CD4-positive, alpha-beta memory T cell (primary cell): ENCODE measurements around the gene KDM1A. TPM values are rescaled to one million over a fixed set of nuclear protein-coding genes. Genes with fewer than 3 reads are reported as not detected.
A peak's percentile ranks its signal among the peaks of the same experiment; 100 is the strongest.
"Not testable (repeated sequence)": the region's sequence is repeated elsewhere in the genome, so short reads cannot be mapped to it uniquely, and the experiment has no call there.

Experiments
- CTCF ChIA-PET: fragments of 350-600 bp; sonication (Branson Sonifier 250); formaldehyde crosslinking; loops from one replicate; lab custom pipeline; 2021; ENCODE audit warnings: inconsistent platforms; ENCODE audit not compliant: partially characterized antibody; lab: Charles Lee
- POLR2A ChIA-PET: fragments of 350-600 bp; sonication (Branson Sonifier 250); formaldehyde crosslinking; loops from one replicate; lab custom pipeline; 2021; ENCODE audit not compliant: partially characterized antibody; lab: Charles Lee
- DNase-seq, 5 donors: peaks; one replicate each; pipeline versions ENCODE4 v3.0.0 to v3.0.0-alpha.2; 2020 to 2022; ENCODE audit warnings: mixed read lengths in 1 of 5
- H3K27ac ChIP-seq: one replicate; pipeline ENCODE4 v1.7.0; 2013; ENCODE audit warnings: low read depth, low read length
- H3K27me3 ChIP-seq: 2 replicates; pipeline ENCODE4 v1.7.0; 2013; ENCODE audit warnings: mild to moderate bottlenecking, low read length, moderate library complexity; ENCODE audit not compliant: insufficient read depth
- H3K36me3 ChIP-seq: 2 replicates; pipeline ENCODE4 v1.7.0; 2013; ENCODE audit warnings: mild to moderate bottlenecking, low read length, moderate library complexity; ENCODE audit not compliant: insufficient read depth
- H3K4me1 ChIP-seq: 2 replicates; pipeline ENCODE4 v1.7.0; 2013; ENCODE audit warnings: mild to moderate bottlenecking, low read length, moderate library complexity; ENCODE audit not compliant: insufficient read depth
- H3K4me3 ChIP-seq, 2 donors: one replicate each; pipeline ENCODE4 v1.7.0; 2013; ENCODE audit warnings: low read length in 2 of 2, mild to moderate bottlenecking in 1 of 2
- H3K9me3 ChIP-seq, 2 donors: one replicate each; pipeline ENCODE4 v1.7.0; 2013; ENCODE audit warnings: low read length in 2 of 2, control low read depth in 1 of 2; ENCODE audit not compliant: control insufficient read depth in 1 of 2
- H3K27ac Mint-ChIP-seq, 7 donors: one replicate each; pipeline ENCODE4 v1.8.0; 2020 to 2021; ENCODE audit warnings: mixed read lengths in 7 of 7, mild to moderate bottlenecking in 6 of 7, inconsistent platforms in 3 of 7, moderate library complexity in 3 of 7
- H3K27me3 Mint-ChIP-seq, 2 donors: one replicate each; pipeline ENCODE4 v1.8.0; 2020 to 2021; ENCODE audit warnings: mixed read lengths in 2 of 2
- H3K36me3 Mint-ChIP-seq, 2 donors: one replicate each; pipeline ENCODE4 v1.8.0; 2020 to 2021; ENCODE audit warnings: mixed read lengths in 2 of 2, inconsistent platforms in 1 of 2, mild to moderate bottlenecking in 1 of 2
- H3K4me1 Mint-ChIP-seq, 4 donors: one replicate each; pipeline ENCODE4 v1.8.0; 2020 to 2021; ENCODE audit warnings: mixed read lengths in 4 of 4, mild to moderate bottlenecking in 1 of 4
- H3K4me3 Mint-ChIP-seq, 8 donors: one replicate each; pipeline ENCODE4 v1.8.0; 2020 to 2021; ENCODE audit warnings: mixed read lengths in 8 of 8, mild to moderate bottlenecking in 7 of 8, moderate library complexity in 6 of 8, inconsistent platforms in 3 of 8
- H3K9me3 Mint-ChIP-seq, 8 donors: one replicate each; pipeline ENCODE4 v1.8.0; 2020 to 2021; ENCODE audit warnings: mixed read lengths in 8 of 8, mild to moderate bottlenecking in 5 of 8, inconsistent platforms in 3 of 8, moderate library complexity in 1 of 8
- intact Hi-C: fragments of 100-400 bp; cut with micrococcal nuclease; formaldehyde crosslinking; loops from one replicate; pipeline ENCODE4 v1.15.1; 2023
- polyA plus RNA-seq, 2 donors: library from polyadenylated mRNA; unstranded; fragments of 300-500 nt; fragmentation: Illumina TruSeq; gene quantifications; one replicate each; pipeline ENCODE4 v1.2.3, GENCODE V29; 2021
- total RNA-seq, 2 experiments: library from RNA; stranded (reverse); gene quantifications; one replicate each; pipeline ENCODE4 v1.2.3, GENCODE V29; 2021

Gene KDM1A
- total and polyA plus RNA-seq, 4 experiments from 2014 or later, result 39.6 to 47.2 (median 43.2) TPM

DNA sequence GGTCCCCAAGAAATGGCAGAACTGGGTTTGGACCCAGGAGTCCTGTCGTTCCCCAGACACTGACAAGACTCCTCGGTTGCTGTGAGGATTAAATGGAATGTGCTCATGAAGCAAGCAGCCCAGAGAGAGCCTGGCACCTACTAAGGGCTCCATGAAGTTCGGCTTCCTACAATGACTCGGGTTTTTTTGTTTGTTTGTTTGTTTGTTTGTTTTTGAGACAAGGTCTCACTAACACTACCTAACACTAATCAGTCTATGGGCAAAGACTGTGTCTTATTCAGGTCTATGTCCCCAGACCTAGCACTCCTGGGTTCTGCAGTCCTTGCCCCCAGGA is 43.2 kb upstream of the KDM1A start:
- Mint-ChIP-seq H3K27ac (no peak overlapping the region), H3K4me3 (no peak overlapping the region)
- H3K27me3 ChIP-seq, result peaks cover 23% of the 10 kb centered on the region

DNA sequence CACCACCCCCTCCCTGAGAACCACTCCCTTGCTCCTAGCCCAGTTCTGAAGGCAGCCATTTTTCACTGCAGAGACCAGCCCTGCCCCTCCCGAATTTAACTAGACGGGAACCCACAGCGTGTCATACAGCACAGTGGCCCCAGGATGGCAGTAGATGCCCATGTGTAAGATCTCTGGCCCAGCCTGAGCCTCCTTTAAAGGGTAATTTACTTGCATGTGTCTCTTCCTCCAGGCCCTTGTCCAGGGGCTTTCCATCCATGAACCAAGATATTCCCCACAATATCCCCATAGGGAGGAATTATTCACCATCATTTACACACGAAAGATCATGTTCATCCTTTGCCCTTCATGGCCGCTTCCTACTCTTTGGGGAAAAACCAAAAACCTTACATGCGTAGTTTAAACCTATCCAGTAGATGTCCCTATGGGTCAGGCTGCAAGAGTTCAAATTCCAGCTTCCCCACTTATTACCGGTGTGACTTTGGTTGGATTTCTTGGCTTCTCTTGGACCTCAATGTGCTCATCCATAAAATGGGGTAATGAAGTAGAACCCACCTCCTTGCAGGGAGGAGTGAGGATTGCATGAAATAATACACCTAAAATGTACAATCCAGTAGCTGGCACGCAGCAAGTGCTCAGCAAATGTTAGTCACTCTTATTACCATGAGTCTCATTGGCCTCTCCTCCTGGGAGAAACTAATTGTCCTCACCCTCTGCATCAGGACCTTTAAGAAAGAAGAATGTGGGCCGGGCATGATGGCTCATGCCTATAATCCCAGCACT is 42.6 kb upstream of the KDM1A start:
- H3K4me1 ChIP-seq, result no peaks in the 10 kb centered on the region
- peaks cover 16 to 23% of the 10 kb centered on the region in 2 donors for H3K27me3 Mint-ChIP-seq
- no peaks in the 10 kb centered on the region for H3K36me3 ChIP-seq
- no peak overlapping the region for H3K27ac Mint-ChIP-seq
- CTCF ChIA-PET, result interaction anchor here (1.1 kb wide), 1 partner anchor 122 kb away, joined by 3 read pairs; no protein-coding TSS in a partner anchor
- peak; percentile 32 to 44 (median 33) for DNase-seq
- H3K4me3 ChIP-seq, result no peak overlapping the region
- no peaks in the 10 kb centered on the region for H3K9me3 Mint-ChIP-seq
- intact Hi-C loops, result no loop called here
- H3K36me3 Mint-ChIP-seq, result no peaks in the 10 kb centered on the region
- no peak overlapping the region for H3K27ac ChIP-seq
- no peak overlapping the region for H3K4me3 Mint-ChIP-seq
- H3K9me3 ChIP-seq, result no peaks in the 10 kb centered on the region
- peaks cover 18% of the 10 kb centered on the region for H3K27me3 ChIP-seq
- H3K4me1 Mint-ChIP-seq, result no peaks in the 10 kb centered on the region
- POLR2A ChIA-PET, result no interaction called here

More for the DNA sequence above, 43.2 kb upstream of the KDM1A start:
- no peaks in the 10 kb centered on the region for H3K9me3 Mint-ChIP-seq
- H3K27me3 Mint-ChIP-seq, result peaks cover 22 to 28% of the 10 kb centered on the region in 2 donors
- Histone ChIP-seq H3K4me1 (no peaks in the 10 kb centered on the region), H3K4me3 (no peak overlapping the region), H3K9me3 (no peaks in the 10 kb centered on the region), H3K36me3 (no peaks in the 10 kb centered on the region), H3K27ac (no peak overlapping the region)
- no peak for DNase-seq
- intact Hi-C loops, result no loop called here
- H3K36me3 Mint-ChIP-seq, result no peaks in the 10 kb centered on the region
- H3K4me1 Mint-ChIP-seq, result no peaks in the 10 kb centered on the region
- POLR2A ChIA-PET, result no interaction called here
- CTCF ChIA-PET, result interaction anchor here (1.1 kb wide), 1 partner anchor 123 kb away, joined by 3 read pairs; no protein-coding TSS in a partner anchor

DNA sequence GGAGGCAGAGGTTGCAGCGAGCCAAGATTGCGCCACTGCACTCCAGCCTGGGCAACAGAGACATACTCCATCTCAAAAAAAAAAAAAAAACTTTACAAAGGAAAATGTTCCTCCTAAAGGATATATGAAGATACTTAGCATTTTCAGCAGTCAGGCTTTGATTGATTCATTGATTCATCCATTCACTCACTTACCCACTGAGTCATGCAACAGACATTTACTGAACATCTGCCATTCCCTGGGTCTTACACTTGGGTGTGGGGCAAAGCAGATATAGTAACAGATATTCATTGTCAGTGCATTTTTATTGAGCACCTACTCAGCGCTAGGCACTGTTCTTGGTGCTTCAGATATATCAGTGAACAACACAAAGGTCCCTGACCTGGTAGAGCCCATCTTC is 41.0 kb upstream of the KDM1A start:
- no peaks in the 10 kb centered on the region for H3K9me3 Mint-ChIP-seq
- ChIA-PET POLR2A (no interaction called here), CTCF (interaction anchor here (1.7 kb wide), 1 partner anchor 206 kb away, joined by 5 read pairs; no protein-coding TSS in a partner anchor)
- intact Hi-C loops, result no loop called here
- no peak for DNase-seq
- no peaks in the 10 kb centered on the region for H3K36me3 Mint-ChIP-seq
- no peaks in the 10 kb centered on the region for H3K36me3 ChIP-seq
- H3K4me1 Mint-ChIP-seq, result no peaks in the 10 kb centered on the region
- no peak overlapping the region for H3K4me3 ChIP-seq
- no peaks in the 10 kb centered on the region for H3K4me1 ChIP-seq
- peaks cover 16 to 17% of the 10 kb centered on the region in 2 donors for H3K27me3 Mint-ChIP-seq
- H3K9me3 ChIP-seq, result no peaks in the 10 kb centered on the region
- peaks cover 9% of the 10 kb centered on the region for H3K27me3 ChIP-seq
- no peak overlapping the region for H3K27ac ChIP-seq
- H3K27ac Mint-ChIP-seq, result no peak overlapping the region
- H3K4me3 Mint-ChIP-seq, result no peak overlapping the region

DNA sequence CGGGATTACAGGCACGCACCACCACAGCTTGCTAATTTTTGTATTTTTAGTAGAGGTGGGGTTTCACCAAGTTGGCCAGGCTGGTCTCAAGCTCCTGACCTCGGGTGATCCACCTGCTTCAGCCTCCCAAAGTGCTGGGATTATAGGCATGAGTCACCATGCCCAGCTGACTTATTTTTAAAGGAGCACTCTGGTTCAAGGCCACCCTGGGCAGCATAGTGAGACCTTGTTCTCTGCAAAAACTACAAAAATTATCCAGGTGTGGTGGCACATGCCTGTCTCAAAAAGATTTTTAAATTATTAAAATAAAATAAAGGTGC is 38.8 kb upstream of the KDM1A start:
- peaks cover 16% of the 10 kb centered on the region in 2 donors for H3K27me3 Mint-ChIP-seq
- POLR2A ChIA-PET, H3K4me3 Mint-ChIP-seq, H3K4me1 ChIP-seq, H3K9me3 ChIP-seq, H3K36me3 ChIP-seq, intact Hi-C loops, H3K36me3 Mint-ChIP-seq, CTCF ChIA-PET, H3K4me3 ChIP-seq, H3K27ac Mint-ChIP-seq, H3K27ac ChIP-seq, DNase-seq, H3K27me3 ChIP-seq, H3K9me3 Mint-ChIP-seq, H3K4me1 Mint-ChIP-seq: not testable (repeated sequence)

DNA sequence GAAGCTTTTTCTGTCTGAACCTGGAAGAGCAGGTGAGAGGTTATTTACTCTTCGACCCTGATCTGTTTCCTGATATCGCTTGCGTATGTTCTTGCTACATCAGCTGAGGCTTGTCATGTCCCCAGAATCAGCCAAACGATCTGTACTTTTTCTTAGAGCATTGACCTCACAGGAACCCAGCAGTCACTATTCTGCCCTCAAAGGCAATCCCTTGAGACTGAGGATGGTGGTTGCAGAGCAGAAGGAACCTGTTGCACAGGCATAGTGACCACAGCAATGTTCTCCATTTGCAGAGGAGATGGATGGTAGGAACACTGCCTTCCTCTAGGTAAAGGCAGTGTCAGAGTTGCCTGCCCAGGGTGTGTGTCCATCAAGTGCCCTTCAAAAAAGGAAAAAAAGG is 35.3 kb upstream of the KDM1A start:
- no peak overlapping the region for H3K27ac ChIP-seq
- Mint-ChIP-seq H3K27ac (no peak overlapping the region), H3K9me3 (no peaks in the 10 kb centered on the region), H3K36me3 (no peaks in the 10 kb centered on the region), H3K4me1 (no peaks in the 10 kb centered on the region), H3K4me3 (no peak overlapping the region), H3K27me3 (peaks cover 7 to 8% of the 10 kb centered on the region in 2 donors)
- H3K27me3 ChIP-seq, result no peaks in the 10 kb centered on the region
- ChIA-PET CTCF (no interaction called here), POLR2A (no interaction called here)
- DNase-seq, result no peak
- H3K4me1 ChIP-seq, result no peaks in the 10 kb centered on the region
- H3K36me3 ChIP-seq, result no peaks in the 10 kb centered on the region
- intact Hi-C loops, result no loop called here
- H3K4me3 ChIP-seq, result no peak overlapping the region
- no peaks in the 10 kb centered on the region for H3K9me3 ChIP-seq

DNA sequence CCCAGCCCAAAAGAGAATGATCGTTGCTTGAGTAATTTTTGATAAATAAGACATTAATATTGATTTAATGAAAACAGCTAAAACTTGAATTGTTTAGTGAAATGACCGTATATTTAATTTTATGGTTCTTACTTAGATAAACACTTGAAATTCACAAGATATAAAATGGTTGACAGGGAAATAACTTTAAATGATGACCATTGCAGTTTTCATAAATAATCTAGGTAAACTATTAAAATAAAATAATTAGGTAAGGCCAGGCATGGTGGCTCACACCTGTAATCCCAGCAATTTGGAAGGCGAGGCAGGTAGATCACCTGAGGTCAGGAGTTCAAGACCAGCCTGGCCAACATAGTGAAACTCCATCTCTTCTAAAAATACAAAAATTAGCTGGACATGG is 26.9 kb upstream of the KDM1A start:
- H3K36me3 ChIP-seq, H3K4me1 Mint-ChIP-seq, DNase-seq, H3K27me3 ChIP-seq, H3K4me3 ChIP-seq, H3K9me3 ChIP-seq, intact Hi-C loops, H3K4me3 Mint-ChIP-seq, POLR2A ChIA-PET, H3K27ac ChIP-seq, H3K27me3 Mint-ChIP-seq, H3K27ac Mint-ChIP-seq, H3K4me1 ChIP-seq, H3K36me3 Mint-ChIP-seq: not testable (repeated sequence)
- peaks cover 0 to 12% (median 4%) of the 10 kb centered on the region in 8 donors for H3K9me3 Mint-ChIP-seq
- CTCF ChIA-PET, result interaction anchor here (0.9 kb wide), 1 partner anchor 8 kb away, joined by 3 read pairs; no protein-coding TSS in a partner anchor

DNA sequence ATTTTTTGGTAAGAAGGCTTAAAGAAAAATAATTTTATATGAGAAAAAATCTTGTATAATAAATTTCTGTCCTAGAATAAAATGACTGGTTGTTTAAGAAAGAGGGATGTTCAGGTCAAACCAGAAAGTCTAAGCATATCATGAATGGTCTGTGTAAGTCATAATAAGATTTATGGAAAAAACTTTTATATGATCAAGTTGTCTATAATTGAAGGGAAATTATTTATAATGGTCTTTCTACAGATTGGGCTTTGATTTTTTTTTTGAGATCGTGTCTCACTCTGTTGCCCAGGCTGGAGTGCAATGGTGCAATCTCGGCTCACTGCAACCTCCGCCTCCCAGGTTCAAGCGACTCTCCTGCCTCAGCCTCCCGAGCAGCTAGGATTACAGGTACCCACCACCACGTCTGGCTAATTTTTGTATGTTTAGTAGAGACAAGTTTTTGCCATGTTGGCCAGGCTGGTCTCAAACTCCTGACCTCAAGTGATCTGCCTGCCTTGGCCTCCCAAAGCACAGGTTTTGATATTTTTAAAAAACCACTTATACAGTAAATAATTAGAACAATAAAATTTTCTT is 26.0 kb upstream of the KDM1A start:
- H3K9me3 ChIP-seq, H3K36me3 ChIP-seq, H3K4me1 ChIP-seq, H3K27me3 Mint-ChIP-seq, H3K27ac Mint-ChIP-seq, H3K27me3 ChIP-seq, DNase-seq, H3K27ac ChIP-seq, H3K4me3 Mint-ChIP-seq, H3K4me3 ChIP-seq, CTCF ChIA-PET, intact Hi-C loops, POLR2A ChIA-PET, H3K36me3 Mint-ChIP-seq, H3K4me1 Mint-ChIP-seq: not testable (repeated sequence)
- peaks cover 0 to 12% (median 4%) of the 10 kb centered on the region in 8 donors for H3K9me3 Mint-ChIP-seq
